ENCODE results near the gene ADARB1.

Gene ADARB1

GRCh38 chr21:45210461-45210983 lies 136.1 kb downstream of the ADARB1 start:
- DNase-seq (ENCODE audit: low spot score), result no peak
- no peak for TF ChIP-seq CTCF (IDR thresholded peaks at IDR 0.05)
- Histone ChIP-seq H3K27ac (no peak overlapping the region), H3K4me3 (no peak overlapping the region)

GRCh38 chr21:45211661-45212060 lies 137.3 kb downstream of the ADARB1 start:
- no peak for TF ChIP-seq CTCF (IDR thresholded peaks at IDR 0.05)
- H3K4me3 ChIP-seq, result no peak overlapping the region
- DNase-seq (ENCODE audit: low spot score), result no peak
- no peak overlapping the region for H3K27ac ChIP-seq

GRCh38 chr21:45213392-45213791 lies 139.0 kb downstream of the ADARB1 start:
- no peak overlapping the region for H3K27ac ChIP-seq
- no peak overlapping the region for H3K4me3 ChIP-seq
- TF ChIP-seq CTCF (IDR thresholded peaks at IDR 0.05), result no peak
- no peak for DNase-seq (ENCODE audit: low spot score)

- Histone ChIP-seq H3K4me3 (no peak overlapping the region), H3K27ac (no peak overlapping the region)
- DNase-seq (ENCODE audit: low spot score), result no peak
- no peak for TF ChIP-seq CTCF (IDR thresholded peaks at IDR 0.05)
Measured at GRCh38 chr21:45215213-45215612, 140.8 kb downstream of the ADARB1 start.

GRCh38 chr21:45217010-45217409 lies 142.6 kb downstream of the ADARB1 start:
- no peak for DNase-seq (ENCODE audit: low spot score)
- no peak overlapping the region for H3K4me3 ChIP-seq
- H3K27ac ChIP-seq, result no peak overlapping the region
- TF ChIP-seq CTCF (IDR thresholded peaks at IDR 0.05), result no peak

GRCh38 chr21:45219517-45219916 lies 145.1 kb downstream of the ADARB1 start:
- no peak for DNase-seq (ENCODE audit: low spot score)
- Histone ChIP-seq H3K4me3 (no peak overlapping the region), H3K27ac (no peak overlapping the region)
- no peak for TF ChIP-seq CTCF (IDR thresholded peaks at IDR 0.05)

- no peak for DNase-seq (ENCODE audit: low spot score)
- Histone ChIP-seq H3K27ac (peak overlapping the region in 1 of 2 donors; percentile 59), H3K4me3 (no peak overlapping the region)
- TF ChIP-seq CTCF (IDR thresholded peaks at IDR 0.05), result no peak
Measured at GRCh38 chr21:45220071-45220481, 145.7 kb downstream of the ADARB1 start.
